ENCODE measurements around the gene CLEC11A.

DNA sequence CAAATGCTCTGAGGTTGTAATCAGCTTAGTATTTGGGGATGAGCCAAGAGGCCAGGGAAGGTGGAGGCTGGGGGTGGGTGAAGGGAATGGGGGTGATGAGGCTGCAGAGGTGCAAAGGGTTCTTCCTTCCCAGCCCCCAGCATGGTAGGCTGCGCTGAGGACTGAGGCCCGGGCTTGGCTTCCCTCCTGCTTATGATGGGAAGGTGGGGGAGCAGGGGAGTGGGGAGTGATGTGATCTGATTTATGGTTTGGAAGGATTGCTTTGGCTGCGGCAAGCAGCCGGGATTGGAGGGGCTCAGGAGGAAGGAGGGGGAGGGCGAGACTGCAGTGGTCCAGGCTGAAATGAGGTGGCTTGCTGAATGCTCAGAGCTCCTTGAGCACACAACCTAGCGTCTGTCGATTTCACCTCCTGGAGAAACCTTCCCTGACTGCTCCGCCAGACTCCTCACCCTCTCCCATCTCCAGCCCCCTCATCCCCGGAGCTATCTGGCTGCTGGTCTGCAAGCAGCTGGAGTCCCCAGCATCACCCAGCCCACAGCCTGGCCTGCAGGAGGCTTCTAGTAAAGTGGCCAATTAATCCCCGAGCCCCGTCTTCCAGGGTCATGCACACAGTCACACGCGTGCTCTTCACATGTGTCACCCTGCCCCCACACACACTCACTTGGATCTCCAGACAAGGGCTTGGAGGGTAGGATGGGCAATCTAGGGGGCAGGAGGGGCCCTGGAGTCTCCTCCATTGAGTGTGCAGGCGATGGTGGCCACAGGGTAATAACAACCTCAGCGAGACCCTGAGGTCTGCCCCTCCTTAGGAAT, 757 bp upstream of the CLEC11A start:
- TF ChIP-seq CTCF (conservative IDR thresholded peaks at IDR 0.05; ENCODE audit: low read length) (no peak), EZH2phosphoT487 (IDR thresholded peaks at IDR 0.05; ENCODE audit: borderline replicate concordance, low read depth, low read length) (no peak)

Measured in OCI-LY7 (cell line).